Measurements from ENCODE around the gene KLHDC7A.

The KLHDC7A gene

DNA sequence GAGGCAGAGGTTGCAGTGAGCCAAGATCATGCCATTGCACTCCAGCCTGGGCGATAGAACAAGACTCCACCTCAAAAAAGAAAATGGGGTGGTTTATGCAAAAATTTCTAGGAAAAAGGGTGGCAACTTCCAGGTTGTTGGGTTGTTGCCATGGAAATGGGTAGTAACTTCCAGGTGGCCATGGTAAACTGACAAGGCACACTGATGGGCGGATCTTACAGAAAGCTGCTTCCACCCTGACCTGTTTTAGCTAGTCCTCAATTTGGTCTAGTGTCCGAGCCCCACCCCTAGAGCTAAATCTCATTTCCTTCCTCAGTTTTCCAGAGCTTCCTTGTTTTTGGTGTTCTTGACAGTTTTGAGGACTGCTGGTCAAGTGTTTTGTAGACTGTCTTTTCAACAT lies 13.6 kb downstream of the KLHDC7A start:
- H3K4me3 ChIP-seq: no peak overlapping the region
- TF ChIP-seq CTCF (IDR thresholded peaks at IDR 0.05): no peak
- no peak for DNase-seq (ENCODE audit: low spot score)
- H3K27ac ChIP-seq: no peak overlapping the region

DNA sequence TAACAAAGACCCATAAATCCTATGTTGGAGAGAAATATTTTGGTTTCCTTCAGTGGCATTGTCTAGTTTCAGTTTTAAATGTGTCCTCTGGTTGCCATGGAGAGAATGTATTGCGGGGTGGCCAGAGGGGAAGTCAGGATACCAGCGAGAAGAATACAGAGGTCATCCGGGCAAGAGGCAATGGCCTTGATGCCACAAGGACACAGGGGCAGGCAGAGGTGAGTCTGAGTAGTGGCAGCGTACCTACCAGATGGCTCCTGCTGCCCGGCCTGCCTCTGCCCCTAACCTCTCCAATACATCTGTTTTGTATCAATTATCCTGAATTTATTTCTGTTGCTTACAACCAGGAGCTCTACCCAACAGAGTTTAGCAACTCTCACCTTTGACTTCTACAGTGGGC lies 14.9 kb downstream of the KLHDC7A start:
- no peak for DNase-seq (ENCODE audit: low spot score)
- TF ChIP-seq CTCF (IDR thresholded peaks at IDR 0.05): no peak
- Histone ChIP-seq H3K27ac (no peak overlapping the region), H3K4me3 (no peak overlapping the region)

DNA sequence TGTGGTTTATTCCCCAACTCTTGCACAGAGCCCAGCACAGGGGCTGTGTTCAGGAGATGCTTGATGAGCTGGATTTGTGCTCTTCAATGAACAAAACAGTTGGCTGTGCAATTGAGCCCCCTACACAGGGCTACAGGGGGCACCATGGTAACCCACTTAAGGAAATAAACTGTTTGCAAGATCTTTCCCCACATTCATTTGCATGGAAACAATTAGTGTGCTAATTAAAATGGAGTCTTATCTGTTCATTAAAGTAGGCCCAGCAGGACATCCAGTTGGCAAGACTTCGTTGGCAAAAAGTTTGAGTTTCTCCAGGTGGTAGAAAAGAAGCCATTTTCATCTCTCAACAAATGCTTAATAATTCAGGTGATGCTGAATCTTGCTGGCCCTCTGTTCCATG lies 15.3 kb downstream of the KLHDC7A start:
- TF ChIP-seq CTCF (IDR thresholded peaks at IDR 0.05): no peak
- Histone ChIP-seq H3K27ac (no peak overlapping the region), H3K4me3 (no peak overlapping the region)
- DNase-seq (ENCODE audit: low spot score): no peak

GRCh38 chr1:18496497-18497235 lies 15.9 kb downstream of the KLHDC7A start:
- Histone ChIP-seq H3K4me3 (no peak overlapping the region), H3K27ac (no peak overlapping the region)
- DNase-seq (ENCODE audit: low spot score): no peak
- no peak for TF ChIP-seq CTCF (IDR thresholded peaks at IDR 0.05)

GRCh38 chr1:18501833-18502232 lies 21.1 kb downstream of the KLHDC7A start:
- no peak for TF ChIP-seq CTCF (IDR thresholded peaks at IDR 0.05)
- H3K27ac ChIP-seq: no peak overlapping the region

DNA sequence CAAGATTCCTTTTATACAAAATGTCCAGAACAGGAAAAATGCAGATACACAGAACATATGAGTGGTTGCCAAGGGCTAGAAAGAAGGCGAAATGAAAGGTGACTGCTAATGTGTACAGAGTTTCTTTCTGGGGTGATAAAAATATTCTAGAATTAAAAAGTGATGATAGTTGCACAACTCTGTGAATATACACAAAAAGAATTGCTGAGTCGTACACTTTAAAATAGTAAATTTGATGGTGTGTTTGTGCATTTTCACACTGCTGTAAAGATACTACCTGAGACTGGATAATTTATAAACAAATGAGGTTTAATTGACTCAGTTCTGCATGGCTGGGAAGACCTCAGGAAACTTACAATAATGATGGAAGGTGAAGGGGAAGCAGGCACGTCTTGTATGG lies 23.9 kb downstream of the KLHDC7A start:
- DNase-seq (ENCODE audit: low spot score): no peak
- Histone ChIP-seq H3K4me3 (no peak overlapping the region), H3K27ac (no peak overlapping the region)
- no peak for TF ChIP-seq CTCF (IDR thresholded peaks at IDR 0.05)

More at GRCh38 chr1:18501833-18502232, 21.1 kb downstream of the KLHDC7A start:
- no peak for DNase-seq (ENCODE audit: low spot score)
- no peak overlapping the region for H3K4me3 ChIP-seq

DNA sequence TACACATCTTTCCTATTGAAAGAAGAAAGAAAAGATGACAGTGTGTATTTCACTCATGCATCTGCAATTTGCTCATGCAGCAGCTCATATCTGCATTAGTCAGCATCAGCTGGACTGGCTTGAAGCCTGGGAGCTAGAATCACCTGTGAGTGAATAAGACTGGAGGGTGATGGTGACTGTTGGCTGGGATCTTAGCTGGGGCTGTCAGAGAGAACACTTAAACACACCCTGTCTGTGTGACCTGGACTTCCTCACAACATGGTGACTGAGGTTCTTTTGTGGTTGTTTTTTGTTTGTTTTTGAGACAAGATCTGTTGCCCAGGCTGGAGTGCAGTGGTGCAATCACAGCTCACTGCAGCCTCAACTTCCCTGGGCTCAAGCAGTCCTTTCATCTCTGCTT lies 24.9 kb downstream of the KLHDC7A start:
- H3K4me3 ChIP-seq: no peak overlapping the region
- TF ChIP-seq CTCF (IDR thresholded peaks at IDR 0.05): no peak
- no peak for DNase-seq (ENCODE audit: low spot score)
- H3K27ac ChIP-seq: no peak overlapping the region
